Endothelial cell of umbilical vein (primary cell): ENCODE data around the gene INPP5A. TPM values are rescaled to one million over a fixed set of nuclear protein-coding genes. Genes with fewer than 3 reads are reported as not detected.

ENCODE experiments used
- BruUV-seq: library from RNA; stranded (reverse); fragments of 400-500 nt; replicated peaks from 2 replicates; lab custom pipeline; 2021; lab: Mats Ljungman, UMichigan
- CTCF ChIA-PET: fragments of 300-600, 350-600 bp; sonication (Branson Sonifier 250); formaldehyde crosslinking; loops from one replicate; lab custom pipeline; 2021; ENCODE audit warnings: antibody characterized with exemption, inconsistent platforms; lab: Charles Lee
- POLR2A ChIA-PET: fragments of 300-600, 350-600 bp; sonication (Branson Sonifier 250); formaldehyde crosslinking; loops from one replicate; lab custom pipeline; 2021; ENCODE audit warnings: antibody characterized with exemption, inconsistent platforms; lab: Charles Lee
- DNase-seq: peaks from one replicate; pipeline ENCODE4 v3.0.0-alpha.2; 2011; ENCODE audit warnings: low read depth, low spot score
- FAIRE-seq: peaks from 2 replicates; lab custom pipeline; 2011; peaks lifted over from hg19 to GRCh38; lab: Jason Lieb, UNC
- H2AFZ ChIP-seq: 2 replicates; pipeline ENCODE4 v1.6.0; 2012; ENCODE audit warnings: low read depth, low read length, control low read depth, inconsistent platforms
- H3K27ac ChIP-seq: 2 replicates; pipeline ENCODE4 v1.5.1; 2011; ENCODE audit warnings: low read depth, mild to moderate bottlenecking, control low read depth, low read length, moderate library complexity; ENCODE audit not compliant: insufficient read depth
- H3K27me3 ChIP-seq, 2 experiments: 2 replicates each; pipeline versions ENCODE4 v1.6.0 to v1.6.1; 2011; ENCODE audit warnings: low read length in 2 of 2, mixed read lengths in 1 of 2; ENCODE audit not compliant: control insufficient read depth in 2 of 2, insufficient read depth in 2 of 2
- H3K36me3 ChIP-seq, 2 experiments: 2 replicates in 1 of 2; 3 replicates in 1 of 2; pipeline ENCODE4 v1.5.1; 2011; ENCODE audit warnings: low read length in 2 of 2, mild to moderate bottlenecking in 1 of 2, moderate library complexity in 1 of 2; ENCODE audit not compliant: control insufficient read depth in 2 of 2, insufficient read depth in 2 of 2; ENCODE audit errors: extremely low read depth in 1 of 2
- H3K4me1 ChIP-seq: 3 replicates; pipeline ENCODE4 v1.5.1; 2011; ENCODE audit warnings: mild to moderate bottlenecking, low read length; ENCODE audit not compliant: control insufficient read depth, insufficient read depth; ENCODE audit errors: extremely low read depth
- H3K4me2 ChIP-seq: 2 replicates; pipeline ENCODE4 v1.6.1; 2011; ENCODE audit warnings: low read length, control low read depth, mixed read lengths; ENCODE audit not compliant: insufficient read depth
- H3K4me3 ChIP-seq, 3 experiments: fragments of 200-600 bp in 1 of 3; sonication (generic), shearing (Covaris generic) in 1 of 3; replicated peaks in 1 of 3; 2 replicates each; pipeline ENCODE4 v1.5.1; 2011 to 2016; ENCODE audit warnings: control low read depth in 3 of 3, low read length in 3 of 3, mild to moderate bottlenecking in 2 of 3, inconsistent platforms in 1 of 3, low read depth in 1 of 3, moderate library complexity in 1 of 3; ENCODE audit not compliant: insufficient read depth in 1 of 3
- H3K79me2 ChIP-seq: 2 replicates; pipeline ENCODE4 v1.6.0; 2012; ENCODE audit warnings: low read length, inconsistent platforms; ENCODE audit not compliant: control insufficient read depth, insufficient read depth
- H3K9ac ChIP-seq: replicated peaks from 2 replicates; pipeline ENCODE3; 2011; ENCODE audit warnings: low read length, control low read depth; ENCODE audit not compliant: insufficient read depth; ENCODE audit errors: extremely low read depth
- H3K9me1 ChIP-seq: replicated peaks from 3 replicates; pipeline ENCODE4 v1.6.0; 2011; ENCODE audit warnings: mild to moderate bottlenecking, low read length; ENCODE audit not compliant: control insufficient read depth, insufficient read depth; ENCODE audit errors: extremely low read depth
- H3K9me3 ChIP-seq: replicated peaks from 2 replicates; pipeline ENCODE4 v1.5.1; 2012; ENCODE audit warnings: low read length, inconsistent platforms; ENCODE audit not compliant: control insufficient read depth, insufficient read depth
- H4K20me1 ChIP-seq: replicated peaks from 2 replicates; pipeline ENCODE3; 2011; ENCODE audit warnings: mild to moderate bottlenecking, low read length; ENCODE audit not compliant: control insufficient read depth, insufficient read depth; ENCODE audit errors: extremely low read depth
- CTCF ChIP-seq, 2 donors: IDR thresholded peaks; 1 replicate in 1 of 2; 2 replicates in 1 of 2; pipeline ENCODE4 v1.5.1; 2011; ENCODE audit warnings: low read length in 2 of 2, mild to moderate bottlenecking in 2 of 2, moderate library complexity in 2 of 2, control low read depth in 1 of 2, inconsistent platforms in 1 of 2, low read depth in 1 of 2; ENCODE audit not compliant: insufficient read depth in 1 of 2; ENCODE audit errors: extremely low read depth in 1 of 2
- EZH2 ChIP-seq: IDR thresholded peaks from 2 replicates; pipeline ENCODE4 v1.6.1; 2012; ENCODE audit warnings: borderline replicate concordance, low read depth, mild to moderate bottlenecking, moderate library complexity, low read length, inconsistent platforms; ENCODE audit not compliant: severe bottlenecking
- FOS ChIP-seq: IDR thresholded peaks from 2 replicates; pipeline ENCODE4 v1.6.1; 2011; ENCODE audit warnings: mild to moderate bottlenecking, low read length, moderate library complexity, borderline replicate concordance; ENCODE audit not compliant: insufficient read depth
- GATA2 ChIP-seq: IDR thresholded peaks from 2 replicates; pipeline ENCODE4 v1.7.0; 2011; ENCODE audit warnings: low read depth, mild to moderate bottlenecking, moderate library complexity, mixed read lengths, low read length; ENCODE audit not compliant: insufficient read length, insufficient read depth
- JUN ChIP-seq: IDR thresholded peaks from 2 replicates; pipeline ENCODE4 v1.6.1; 2011; ENCODE audit warnings: borderline replicate concordance, low read depth; ENCODE audit not compliant: insufficient read length, insufficient read depth
- MYC ChIP-seq: IDR thresholded peaks from one replicate; pipeline ENCODE4 v1.6.1; 2011; ENCODE audit warnings: mild to moderate bottlenecking, low read depth, low read length
- POLR2A ChIP-seq: IDR thresholded peaks from 2 replicates; pipeline ENCODE4 v1.6.1; 2012; ENCODE audit warnings: low read depth, mild to moderate bottlenecking, control low read depth, low read length
- POLR2AphosphoS5 ChIP-seq: IDR thresholded peaks from 2 replicates; pipeline ENCODE4 v1.6.1; 2012; ENCODE audit warnings: low read depth, mild to moderate bottlenecking, control low read depth, low read length, moderate library complexity; ENCODE audit not compliant: insufficient read depth
- dilution Hi-C: fragments of 300-500 bp; cut with MboI; formaldehyde crosslinking; loops from one replicate; pipeline ENCODE4 v1.15.0; 2019; ENCODE audit warnings: low sequenced_read_pairs; ENCODE audit not compliant: extremely low pct_ligation_motif_present
- intact Hi-C: fragments of 100-400 bp; cut with micrococcal nuclease; formaldehyde crosslinking; loops from one replicate; pipeline ENCODE4 v1.10.0; 2022
- polyA plus RNA-seq, 4 experiments: library from polyadenylated mRNA; depleted of rRNA in 3 of 4; stranded (reverse) in 3 of 4; unstranded in 1 of 4; fragments of >200 nt; gene quantifications; 2 replicates each; pipeline versions ENCODE4 v1.2.1 to v1.2.3, GENCODE V29; 2011 to 2012; ENCODE audit warnings: missing spikeins in 1 of 4
- total RNA-seq: library from RNA; stranded (reverse); gene quantifications from 2 replicates; pipeline ENCODE4 v1.2.3, GENCODE V29; 2021

The INPP5A gene
- total and polyA plus RNA-seq, 2 donors (not counting 3 experiments of a cell fraction or from before 2014, with no cell fraction given), result 22.9 to 33.2 TPM

- H3K4me3 ChIP-seq, result no peak overlapping the region
- ChIA-PET CTCF (no interaction called here), POLR2A (no interaction called here)
- no peak overlapping the region for H3K9ac ChIP-seq
- H3K9me3 ChIP-seq, result no peaks in the 10 kb centered on the region
- FAIRE-seq, result no peak
- BruUV-seq, result no TSS peak
- H3K36me3 ChIP-seq, result no peaks in the 10 kb centered on the region
- no peak overlapping the region for H3K4me2 ChIP-seq
- dilution Hi-C loops, result no loop called here
- DNase-seq, result no peak
- no peak overlapping the region for H2AFZ ChIP-seq
- no peaks in the 10 kb centered on the region for H4K20me1 ChIP-seq
- H3K27ac ChIP-seq, result no peak overlapping the region
- no peaks in the 10 kb centered on the region for H3K27me3 ChIP-seq
- H3K4me1 ChIP-seq, result no peaks in the 10 kb centered on the region
- TF ChIP-seq GATA2 (no peak), POLR2AphosphoS5 (no peak), FOS (no peak), MYC (no peak), JUN (no peak), POLR2A (no peak)
- H3K9me1 ChIP-seq, result no peaks in the 10 kb centered on the region
- intact Hi-C loops, result no loop called here
- no peaks in the 10 kb centered on the region for H3K79me2 ChIP-seq
Observed at GRCh38 chr10:132492323-132493025, 45.1 kb upstream of the INPP5A start.

DNA sequence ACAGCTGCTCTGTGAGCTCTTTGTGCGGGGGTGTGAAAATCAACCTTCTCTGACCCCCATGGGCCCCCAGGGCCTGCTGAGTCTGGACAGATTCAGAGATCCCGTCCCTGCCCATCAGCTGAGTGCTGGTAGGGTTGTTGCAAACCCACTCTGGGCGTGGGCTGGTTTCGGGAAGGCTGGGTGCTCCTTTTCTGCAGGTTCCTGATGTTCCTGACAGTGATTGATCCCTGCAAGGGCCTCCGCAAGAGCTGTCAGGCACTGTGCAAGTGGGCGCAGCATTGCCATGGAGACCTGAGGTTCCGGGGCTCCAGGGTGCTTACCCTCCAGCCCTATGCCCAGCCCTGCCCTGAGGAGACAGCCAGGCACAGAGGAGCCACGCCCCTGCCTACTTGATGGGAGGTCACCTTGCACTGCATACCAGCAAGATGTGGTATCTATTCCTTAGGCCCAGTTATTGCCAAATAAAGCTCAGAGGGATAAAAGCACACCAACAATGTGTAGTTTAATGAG is 44.3 kb upstream of the INPP5A start:
- Histone ChIP-seq H3K4me1 (no peaks in the 10 kb centered on the region), H3K27ac (no peak overlapping the region), H3K9me3 (no peaks in the 10 kb centered on the region), H3K36me3 (no peaks in the 10 kb centered on the region), H3K4me3 (no peak overlapping the region), H3K9ac (no peak overlapping the region), H4K20me1 (no peaks in the 10 kb centered on the region), H3K4me2 (no peak overlapping the region), H3K9me1 (no peaks in the 10 kb centered on the region), H2AFZ (no peak overlapping the region), H3K79me2 (no peaks in the 10 kb centered on the region), H3K27me3 (no peaks in the 10 kb centered on the region)
- DNase-seq (no peak), FAIRE-seq (no peak)
- BruUV-seq, result no TSS peak
- intact Hi-C loops, result no loop called here
- ChIA-PET POLR2A (no interaction called here), CTCF (no interaction called here)
- no peak for TF ChIP-seq CTCF (IDR thresholded peaks at IDR 0.05; ENCODE audit: extremely low read depth in 1 of 2, insufficient read depth in 1 of 2, low read depth in 1 of 2, low read length in 2 of 2)
- no peak for TF ChIP-seq JUN
- TF ChIP-seq FOS, result no peak
- no peak for TF ChIP-seq EZH2
- dilution Hi-C loops, result no loop called here
